Measurements from ENCODE around the gene SYT3. TPM values are rescaled to one million over a fixed set of nuclear protein-coding genes. Genes with fewer than 3 reads are reported as not detected.

The SYT3 gene, protein sequence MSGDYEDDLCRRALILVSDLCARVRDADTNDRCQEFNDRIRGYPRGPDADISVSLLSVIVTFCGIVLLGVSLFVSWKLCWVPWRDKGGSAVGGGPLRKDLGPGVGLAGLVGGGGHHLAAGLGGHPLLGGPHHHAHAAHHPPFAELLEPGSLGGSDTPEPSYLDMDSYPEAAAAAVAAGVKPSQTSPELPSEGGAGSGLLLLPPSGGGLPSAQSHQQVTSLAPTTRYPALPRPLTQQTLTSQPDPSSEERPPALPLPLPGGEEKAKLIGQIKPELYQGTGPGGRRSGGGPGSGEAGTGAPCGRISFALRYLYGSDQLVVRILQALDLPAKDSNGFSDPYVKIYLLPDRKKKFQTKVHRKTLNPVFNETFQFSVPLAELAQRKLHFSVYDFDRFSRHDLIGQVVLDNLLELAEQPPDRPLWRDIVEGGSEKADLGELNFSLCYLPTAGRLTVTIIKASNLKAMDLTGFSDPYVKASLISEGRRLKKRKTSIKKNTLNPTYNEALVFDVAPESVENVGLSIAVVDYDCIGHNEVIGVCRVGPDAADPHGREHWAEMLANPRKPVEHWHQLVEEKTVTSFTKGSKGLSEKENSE
- not detected for total RNA-seq

DNA sequence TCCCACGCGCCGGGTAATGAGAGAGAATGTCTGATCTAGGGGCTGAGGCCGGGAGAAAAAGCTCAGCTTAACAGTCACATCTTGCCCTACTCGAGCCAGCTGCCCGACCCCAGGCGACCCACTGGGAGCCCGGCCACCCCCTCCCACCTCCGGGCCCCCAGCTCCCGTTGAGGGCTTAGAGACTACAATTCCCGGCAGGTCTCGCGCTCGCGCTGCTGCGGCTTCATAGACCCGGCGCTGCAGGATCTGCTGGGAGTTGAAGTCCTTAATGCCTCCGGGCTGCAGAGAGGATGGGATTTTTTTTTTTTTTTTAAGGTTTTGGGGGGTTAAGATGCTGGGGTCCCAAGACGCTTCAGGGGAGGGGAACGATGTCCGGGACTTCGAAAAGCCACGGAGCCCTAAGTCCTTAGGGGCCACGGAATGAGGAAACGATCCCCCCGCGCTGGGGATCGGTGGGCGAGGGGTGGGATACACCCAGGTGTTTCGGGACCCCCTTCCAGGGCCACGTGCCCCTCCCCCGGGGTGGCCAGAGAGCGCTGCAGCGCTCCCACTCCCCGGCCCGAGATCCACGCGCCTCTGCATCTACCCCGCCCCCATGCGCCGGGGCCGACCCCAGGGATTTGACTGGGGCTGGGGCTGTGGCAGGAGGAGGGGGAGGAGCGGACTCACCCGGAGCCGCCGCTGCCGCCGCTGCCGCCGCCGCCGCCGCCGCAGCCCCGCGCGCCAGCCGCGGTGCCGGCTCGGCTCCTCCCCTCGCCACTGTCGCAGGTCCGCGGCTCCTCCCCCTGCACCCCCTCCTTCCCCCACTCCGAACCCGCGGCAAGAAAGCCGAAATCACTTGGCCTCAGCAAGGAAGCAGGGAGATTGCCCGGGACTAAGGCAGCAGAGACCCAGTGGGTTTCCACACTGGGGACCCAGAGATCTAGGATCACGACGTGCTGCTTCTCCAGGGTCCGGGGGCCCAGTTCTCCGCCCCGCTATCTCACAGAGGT is at the start of gene SYT3:
Gene SYT3, minus strand, starts transcription at position 761 of the 992 bp plus-strand sequence. CDS start 2,470 bp downstream, outside the sequence.
- Histone ChIP-seq H3K27me3 (ENCODE audit: control insufficient read depth in 3 of 3, insufficient read depth in 3 of 3, low read length in 3 of 3) (peaks cover 35 to 46% (median 43%) of the 10 kb centered on the region in 3 donors), H3K9ac (ENCODE audit: low read depth in 1 of 3, low read length in 3 of 3) (no peak within 1 kb of the TSS), H3K9me3 (ENCODE audit: control insufficient read depth in 3 of 3, low read length in 3 of 3) (peaks cover 0 to 3% (median 0%) of the 10 kb centered on the region in 3 donors)

DNA sequence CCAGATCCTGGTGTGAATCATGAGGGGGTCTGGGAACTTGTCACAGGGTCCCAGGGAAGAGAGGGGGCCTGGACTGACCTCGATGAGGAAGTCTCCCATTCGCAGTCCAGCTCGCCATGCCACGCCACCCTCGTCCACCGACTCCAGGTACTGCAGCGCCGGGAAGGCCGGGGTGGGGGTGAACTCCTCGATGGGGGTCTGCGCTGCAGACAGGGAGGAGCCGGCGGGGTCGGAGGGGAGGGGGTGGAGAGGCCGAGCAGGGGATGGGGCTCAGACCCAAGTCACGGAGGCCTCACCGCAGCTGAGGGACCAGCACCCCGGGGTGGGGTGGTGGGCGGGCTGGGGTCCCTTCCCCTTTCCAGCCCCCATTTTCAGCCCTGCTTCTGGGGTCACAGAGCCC is 49.1 kb upstream of the SYT3 start:
- Histone ChIP-seq H3K36me3 (ENCODE audit: control insufficient read depth in 3 of 3, insufficient read depth in 3 of 3, low read length in 3 of 3) (no peaks in the 10 kb centered on the region), H3K27me3 (ENCODE audit: control insufficient read depth in 3 of 3, insufficient read depth in 3 of 3, low read length in 3 of 3) (peaks cover 49 to 56% (median 52%) of the 10 kb centered on the region in 3 donors), H3K27ac (ENCODE audit: low read depth, low read length) (no peak overlapping the region), H3K9me3 (ENCODE audit: control insufficient read depth in 3 of 3, low read length in 3 of 3) (no peaks in the 10 kb centered on the region), H3K9ac (ENCODE audit: low read depth in 1 of 3, low read length in 3 of 3) (no peak overlapping the region), H3K4me1 (ENCODE audit: control insufficient read depth in 3 of 3, insufficient read depth in 3 of 3, low read length in 3 of 3) (no peaks in the 10 kb centered on the region), H3K4me3 (ENCODE audit: low read length in 3 of 3) (no peak overlapping the region)

More for the DNA sequence above, at the start of gene SYT3:
- Histone ChIP-seq H3K4me1 (ENCODE audit: control insufficient read depth in 3 of 3, insufficient read depth in 3 of 3, low read length in 3 of 3) (peaks cover 0 to 2% (median 0%) of the 10 kb centered on the region in 3 donors), H3K36me3 (ENCODE audit: control insufficient read depth in 3 of 3, insufficient read depth in 3 of 3, low read length in 3 of 3) (no peaks in the 10 kb centered on the region), H3K4me3 (ENCODE audit: low read length in 3 of 3) (no peak within 1 kb of the TSS), H3K27ac (ENCODE audit: low read depth, low read length) (no peak within 1 kb of the TSS)

DNA sequence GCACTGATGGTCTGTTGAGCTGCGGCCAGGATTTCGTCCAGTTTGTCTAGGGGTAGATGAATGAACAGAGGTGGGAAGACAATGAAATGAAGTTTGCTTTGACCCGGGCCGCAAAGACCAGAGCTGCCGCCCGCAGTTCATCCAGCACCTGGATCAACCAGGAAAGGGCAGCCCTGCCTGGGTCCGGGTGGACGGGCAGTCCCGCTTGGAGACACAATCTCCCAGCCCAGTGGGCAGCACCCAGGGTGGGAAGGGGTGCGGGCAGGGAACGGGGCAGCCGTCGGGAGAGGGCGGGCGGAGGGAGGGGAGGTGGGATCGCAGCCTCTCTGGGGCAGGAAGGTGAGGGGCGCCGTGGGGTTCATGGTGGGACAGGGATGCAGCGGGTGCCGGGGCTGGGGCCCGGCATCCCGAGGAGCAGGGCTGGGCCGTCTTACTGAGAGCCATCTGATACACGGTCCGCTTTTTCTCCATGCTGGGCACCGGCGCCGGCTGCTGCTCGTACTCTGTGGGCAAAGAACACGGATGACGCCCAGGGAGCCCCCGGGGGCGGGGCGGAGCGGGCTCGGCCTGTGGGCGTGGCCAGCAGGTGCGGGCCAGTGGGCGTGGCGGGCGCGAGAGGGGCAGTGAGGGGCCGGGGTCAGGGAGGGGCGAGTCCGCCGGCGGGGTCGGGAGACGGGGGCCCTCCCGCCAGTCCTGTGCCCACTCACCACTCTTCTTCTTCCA is 46.8 kb upstream of the SYT3 start:
- H3K9me3 ChIP-seq (ENCODE audit: control insufficient read depth in 3 of 3, low read length in 3 of 3): no peaks in the 10 kb centered on the region
- no peaks in the 10 kb centered on the region for H3K4me1 ChIP-seq (ENCODE audit: control insufficient read depth in 3 of 3, insufficient read depth in 3 of 3, low read length in 3 of 3)
- H3K4me3 ChIP-seq (ENCODE audit: low read length in 3 of 3): no peak overlapping the region
- no peak overlapping the region for H3K27ac ChIP-seq (ENCODE audit: low read depth, low read length)
- H3K36me3 ChIP-seq (ENCODE audit: control insufficient read depth in 3 of 3, insufficient read depth in 3 of 3, low read length in 3 of 3): no peaks in the 10 kb centered on the region
- peaks cover 37 to 45% (median 38%) of the 10 kb centered on the region in 3 donors for H3K27me3 ChIP-seq (ENCODE audit: control insufficient read depth in 3 of 3, insufficient read depth in 3 of 3, low read length in 3 of 3)
- no peak overlapping the region for H3K9ac ChIP-seq (ENCODE audit: low read depth in 1 of 3, low read length in 3 of 3)

DNA sequence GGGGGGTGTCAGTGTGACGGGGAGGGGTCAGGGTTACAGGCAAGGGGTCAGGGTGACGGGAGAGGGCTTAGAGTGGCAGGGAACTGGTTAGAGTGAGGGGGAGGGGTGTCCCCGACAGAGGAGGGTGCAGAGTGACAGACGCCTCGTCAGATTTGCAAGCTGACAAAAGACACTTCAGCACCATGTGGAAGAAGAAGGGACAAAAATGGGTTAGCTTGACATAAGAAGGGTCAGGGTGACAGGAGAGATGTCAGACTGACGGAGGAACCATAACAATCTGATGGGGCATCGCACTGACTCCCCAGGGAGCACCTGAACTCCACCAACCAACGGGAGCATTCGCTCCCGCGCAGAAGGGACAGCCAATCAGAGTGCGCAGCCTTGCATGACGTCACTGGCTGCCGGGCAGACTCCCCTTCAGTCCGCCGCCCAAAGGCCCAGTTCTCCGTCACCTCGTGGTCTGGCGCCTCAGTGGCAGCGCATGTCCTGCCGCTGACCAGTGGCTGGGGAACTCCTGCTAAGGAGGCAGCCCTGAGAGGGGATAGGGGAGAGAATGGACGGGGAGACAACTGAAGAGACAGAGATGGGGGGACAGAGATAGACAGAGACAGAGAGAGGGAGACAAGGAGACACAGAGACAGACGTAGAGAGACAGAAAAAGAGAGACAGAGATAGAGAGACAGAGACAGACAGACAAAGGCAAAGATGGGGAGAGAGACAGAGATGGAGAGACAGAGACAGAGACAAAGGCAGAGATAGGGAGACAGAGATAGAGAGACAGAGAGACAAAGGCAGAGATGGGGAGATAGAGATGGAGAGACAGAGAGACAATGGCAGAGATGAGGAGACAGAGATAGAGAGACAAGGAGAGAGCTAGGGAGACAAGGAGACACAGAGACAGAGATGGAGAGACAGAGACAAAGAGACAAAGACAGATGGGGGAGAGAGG is 39.8 kb upstream of the SYT3 start:
- Histone ChIP-seq H3K36me3 (ENCODE audit: control insufficient read depth in 3 of 3, insufficient read depth in 3 of 3, low read length in 3 of 3) (no peaks in the 10 kb centered on the region), H3K4me1 (ENCODE audit: control insufficient read depth in 3 of 3, insufficient read depth in 3 of 3, low read length in 3 of 3) (peaks cover 0 to 2% (median 0%) of the 10 kb centered on the region in 3 donors), H3K4me3 (ENCODE audit: low read length in 3 of 3) (no peak overlapping the region), H3K27ac (ENCODE audit: low read depth, low read length) (no peak overlapping the region), H3K9ac (ENCODE audit: low read depth in 1 of 3, low read length in 3 of 3) (no peak overlapping the region), H3K9me3 (ENCODE audit: control insufficient read depth in 3 of 3, low read length in 3 of 3) (no peaks in the 10 kb centered on the region), H3K27me3 (ENCODE audit: control insufficient read depth in 3 of 3, insufficient read depth in 3 of 3, low read length in 3 of 3) (peaks cover 14 to 40% (median 21%) of the 10 kb centered on the region in 3 donors)

DNA sequence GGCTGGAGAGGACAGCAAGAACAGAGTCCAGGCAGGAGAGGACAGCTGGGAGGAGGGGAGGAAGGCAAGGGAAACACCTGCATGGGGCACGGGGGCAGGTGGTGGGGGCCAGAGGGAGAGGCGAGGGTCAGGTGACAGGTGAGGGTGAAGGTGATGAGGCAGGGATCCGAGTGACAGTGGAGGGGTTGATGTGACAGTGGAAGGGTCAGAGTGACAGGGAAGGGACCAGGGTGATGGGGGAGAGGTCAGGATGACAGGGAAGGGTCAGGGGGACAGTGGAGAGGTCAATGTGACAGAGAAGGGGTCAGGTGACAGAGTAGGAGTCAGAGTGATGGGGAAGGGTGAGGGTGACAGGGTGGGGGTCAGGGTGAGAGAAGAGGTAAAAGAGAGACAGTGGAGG is 38.6 kb upstream of the SYT3 start:
- Histone ChIP-seq H3K4me3 (ENCODE audit: low read length in 3 of 3) (no peak overlapping the region), H3K27ac (ENCODE audit: low read depth, low read length) (no peak overlapping the region), H3K27me3 (ENCODE audit: control insufficient read depth in 3 of 3, insufficient read depth in 3 of 3, low read length in 3 of 3) (peaks cover 17 to 34% (median 28%) of the 10 kb centered on the region in 3 donors)

DNA sequence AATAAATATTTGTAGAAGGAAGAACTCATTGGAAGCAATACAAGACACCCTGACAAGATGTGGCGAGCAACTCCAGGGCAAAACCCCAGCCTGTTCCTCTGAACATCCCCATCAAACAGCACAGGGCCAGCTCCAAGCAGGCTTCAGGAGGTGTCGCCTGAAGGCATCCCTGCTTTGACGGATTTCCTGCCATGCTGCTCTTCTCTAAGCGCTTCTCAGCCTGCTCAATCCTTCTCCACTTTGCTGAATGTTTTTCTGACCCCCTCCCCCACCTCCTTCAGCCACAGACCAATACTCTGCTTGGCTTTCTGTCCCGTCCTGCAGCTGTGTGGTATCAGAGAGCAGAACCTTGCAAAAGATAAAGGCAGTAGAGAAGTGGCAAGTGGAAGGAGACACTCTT is 38.0 kb upstream of the SYT3 start:
- H3K9ac ChIP-seq (ENCODE audit: low read depth in 1 of 3, low read length in 3 of 3): no peak overlapping the region
- no peak overlapping the region for H3K4me3 ChIP-seq (ENCODE audit: low read length in 3 of 3)
- no peaks in the 10 kb centered on the region for H3K9me3 ChIP-seq (ENCODE audit: control insufficient read depth in 3 of 3, low read length in 3 of 3)
- H3K36me3 ChIP-seq (ENCODE audit: control insufficient read depth in 3 of 3, insufficient read depth in 3 of 3, low read length in 3 of 3): no peaks in the 10 kb centered on the region
- H3K4me1 ChIP-seq (ENCODE audit: control insufficient read depth in 3 of 3, insufficient read depth in 3 of 3, low read length in 3 of 3): peaks cover 0 to 2% (median 0%) of the 10 kb centered on the region in 3 donors
- no peak overlapping the region for H3K27ac ChIP-seq (ENCODE audit: low read depth, low read length)
- H3K27me3 ChIP-seq (ENCODE audit: control insufficient read depth in 3 of 3, insufficient read depth in 3 of 3, low read length in 3 of 3): peaks cover 17 to 34% (median 31%) of the 10 kb centered on the region in 3 donors

More for the DNA sequence above, 38.6 kb upstream of the SYT3 start:
- Histone ChIP-seq H3K9me3 (ENCODE audit: control insufficient read depth in 3 of 3, low read length in 3 of 3) (no peaks in the 10 kb centered on the region), H3K36me3 (ENCODE audit: control insufficient read depth in 3 of 3, insufficient read depth in 3 of 3, low read length in 3 of 3) (no peaks in the 10 kb centered on the region), H3K4me1 (ENCODE audit: control insufficient read depth in 3 of 3, insufficient read depth in 3 of 3, low read length in 3 of 3) (peaks cover 0 to 2% (median 0%) of the 10 kb centered on the region in 3 donors), H3K9ac (ENCODE audit: low read depth in 1 of 3, low read length in 3 of 3) (no peak overlapping the region)

DNA sequence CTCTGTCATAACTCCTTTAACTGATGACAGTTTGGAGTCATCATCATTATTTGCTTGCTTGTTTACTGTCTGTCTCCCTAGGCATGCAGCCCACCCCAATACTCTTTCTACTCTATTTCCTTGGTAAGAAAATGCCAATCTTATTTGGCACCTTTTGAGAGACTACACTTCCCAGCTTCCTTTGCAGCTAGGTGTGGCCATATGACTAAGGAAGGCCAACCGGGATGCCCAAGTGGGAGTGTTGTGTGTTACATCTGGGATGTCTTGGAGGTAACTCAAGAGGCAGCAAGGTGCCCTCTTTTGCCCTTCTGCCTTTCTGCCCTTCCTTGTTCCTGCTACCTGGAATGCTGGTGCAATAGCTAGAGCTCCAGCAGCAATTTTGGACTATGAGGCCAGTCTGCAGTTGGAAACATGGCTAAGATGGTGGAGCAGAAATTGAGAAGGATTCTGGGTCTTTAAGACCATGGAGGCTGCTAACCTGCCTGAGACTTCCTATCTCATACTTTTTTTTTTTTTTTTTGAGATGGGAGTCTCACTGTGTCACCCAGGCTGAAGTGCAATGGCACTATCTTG is 37.0 kb upstream of the SYT3 start:
- no peaks in the 10 kb centered on the region for H3K36me3 ChIP-seq (ENCODE audit: control insufficient read depth in 3 of 3, insufficient read depth in 3 of 3, low read length in 3 of 3)
- H3K27me3 ChIP-seq (ENCODE audit: control insufficient read depth in 3 of 3, insufficient read depth in 3 of 3, low read length in 3 of 3): peaks cover 22 to 41% (median 37%) of the 10 kb centered on the region in 3 donors
- no peak overlapping the region for H3K27ac ChIP-seq (ENCODE audit: low read depth, low read length)
- H3K9me3 ChIP-seq (ENCODE audit: control insufficient read depth in 3 of 3, low read length in 3 of 3): no peaks in the 10 kb centered on the region
- no peak overlapping the region for H3K4me3 ChIP-seq (ENCODE audit: low read length in 3 of 3)
- H3K9ac ChIP-seq (ENCODE audit: low read depth in 1 of 3, low read length in 3 of 3): no peak overlapping the region
- peaks cover 0 to 2% (median 0%) of the 10 kb centered on the region in 3 donors for H3K4me1 ChIP-seq (ENCODE audit: control insufficient read depth in 3 of 3, insufficient read depth in 3 of 3, low read length in 3 of 3)

DNA sequence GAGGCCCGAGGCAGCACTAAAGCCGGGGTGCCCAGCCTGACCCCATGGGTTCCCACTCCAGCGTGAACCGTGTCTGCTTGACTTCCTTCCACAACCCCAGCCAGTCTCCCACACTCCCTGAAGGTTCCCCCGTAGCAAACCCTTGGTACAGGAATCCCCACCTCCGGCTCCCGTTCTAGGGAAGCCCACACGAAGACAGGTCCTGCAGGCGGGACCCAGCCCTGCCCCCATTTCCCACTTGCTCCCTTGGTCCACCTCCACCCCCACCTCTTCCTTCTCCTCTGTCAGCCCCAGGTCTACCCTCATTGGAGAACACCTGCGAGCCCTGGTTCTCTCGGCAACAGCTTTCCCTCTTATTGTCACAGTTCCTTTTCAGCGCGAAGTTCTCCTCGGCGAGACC is 33.4 kb upstream of the SYT3 start:
- Histone ChIP-seq H3K27me3 (ENCODE audit: control insufficient read depth in 3 of 3, insufficient read depth in 3 of 3, low read length in 3 of 3) (peaks cover 29 to 48% (median 45%) of the 10 kb centered on the region in 3 donors), H3K9me3 (ENCODE audit: control insufficient read depth in 3 of 3, low read length in 3 of 3) (no peaks in the 10 kb centered on the region), H3K4me3 (ENCODE audit: low read length in 3 of 3) (no peak overlapping the region), H3K9ac (ENCODE audit: low read depth in 1 of 3, low read length in 3 of 3) (no peak overlapping the region), H3K4me1 (ENCODE audit: control insufficient read depth in 3 of 3, insufficient read depth in 3 of 3, low read length in 3 of 3) (no peaks in the 10 kb centered on the region), H3K36me3 (ENCODE audit: control insufficient read depth in 3 of 3, insufficient read depth in 3 of 3, low read length in 3 of 3) (no peaks in the 10 kb centered on the region), H3K27ac (ENCODE audit: low read depth, low read length) (no peak overlapping the region)
